Mucosa of rectum (tissue), 2 donors: ENCODE data around the gene JUND.

Experiments used
- H3K27ac ChIP-seq, 2 donors: one replicate each; pipeline ENCODE4 v1.7.0; 2013; ENCODE audit warnings: inconsistent platforms in 2 of 2, low read depth in 2 of 2, low read length in 2 of 2
- H3K27me3 ChIP-seq, 2 donors: one replicate each; pipeline ENCODE4 v1.7.0; 2013; ENCODE audit warnings: low read length in 2 of 2; ENCODE audit not compliant: control insufficient read depth in 2 of 2, insufficient read depth in 2 of 2
- H3K36me3 ChIP-seq, 2 donors: one replicate each; pipeline ENCODE4 v1.7.0; 2013; ENCODE audit warnings: low read length in 2 of 2; ENCODE audit not compliant: control insufficient read depth in 2 of 2, insufficient read depth in 2 of 2
- H3K4me1 ChIP-seq, 2 donors: one replicate each; pipeline ENCODE4 v1.7.0; 2013; ENCODE audit warnings: low read length in 2 of 2, mild to moderate bottlenecking in 1 of 2; ENCODE audit not compliant: control insufficient read depth in 2 of 2, insufficient read depth in 2 of 2
- H3K4me3 ChIP-seq, 2 donors: one replicate each; pipeline ENCODE4 v1.7.0; 2013; ENCODE audit warnings: low read length in 2 of 2
- H3K9ac ChIP-seq, 2 donors: one replicate each; pipeline ENCODE4 v1.7.0; 2013; ENCODE audit warnings: low read length in 2 of 2, low read depth in 1 of 2, mild to moderate bottlenecking in 1 of 2
- H3K9me3 ChIP-seq, 2 donors: one replicate each; pipeline ENCODE4 v1.7.0; 2013; ENCODE audit warnings: low read length in 2 of 2; ENCODE audit not compliant: control insufficient read depth in 2 of 2
- donor health status: healthy.
- donor health status: Normal muscosa, but diverticular disease.

JUND gene

GRCh38 chr19:18282021-18282787, 782 bp upstream of the JUND start:
- H3K27ac ChIP-seq, result peak overlapping the region; percentile 100
- H3K27me3 ChIP-seq, result no peaks in the 10 kb centered on the region
- H3K4me3 ChIP-seq, result peak overlapping the region; percentile 67 to 80
- peaks cover 11 to 12% of the 10 kb centered on the region in 2 donors for H3K36me3 ChIP-seq
- H3K4me1 ChIP-seq, result peaks cover 27 to 40% of the 10 kb centered on the region in 2 donors
- peak overlapping the region; percentile 95 to 99 for H3K9ac ChIP-seq
- H3K9me3 ChIP-seq, result no peaks in the 10 kb centered on the region

- H3K36me3 ChIP-seq, result peaks cover 11 to 12% of the 10 kb centered on the region in 2 donors
- peaks cover 34 to 48% of the 10 kb centered on the region in 2 donors for H3K4me1 ChIP-seq
- H3K9me3 ChIP-seq, result no peaks in the 10 kb centered on the region
- H3K9ac ChIP-seq, result peak overlapping the region; percentile 99 to 100
- peak overlapping the region; percentile 100 for H3K27ac ChIP-seq
- peak overlapping the region; percentile 85 to 99 for H3K4me3 ChIP-seq
- no peaks in the 10 kb centered on the region for H3K27me3 ChIP-seq
Observed at GRCh38 chr19:18280247-18281081, 958 bp downstream of the JUND start.

- peak overlapping the region; percentile 100 for H3K27ac ChIP-seq
- H3K9ac ChIP-seq, result peak overlapping the region; percentile 99 to 100
- no peaks in the 10 kb centered on the region for H3K27me3 ChIP-seq
- H3K4me1 ChIP-seq, result peaks cover 41 to 50% of the 10 kb centered on the region in 2 donors
- peaks cover 11 to 12% of the 10 kb centered on the region in 2 donors for H3K36me3 ChIP-seq
- no peaks in the 10 kb centered on the region for H3K9me3 ChIP-seq
- H3K4me3 ChIP-seq, result peak overlapping the region; percentile 85 to 99
Observed at GRCh38 chr19:18279516-18280246, 1.7 kb downstream of the JUND start.

- H3K36me3 ChIP-seq, result peaks cover 11 to 12% of the 10 kb centered on the region in 2 donors
- H3K4me3 ChIP-seq, result peak overlapping the region; percentile 85 to 99
- peak overlapping the region; percentile 100 for H3K27ac ChIP-seq
- H3K9me3 ChIP-seq, result no peaks in the 10 kb centered on the region
- no peaks in the 10 kb centered on the region for H3K27me3 ChIP-seq
- H3K9ac ChIP-seq, result peak overlapping the region; percentile 69 to 99
- peaks cover 46 to 54% of the 10 kb centered on the region in 2 donors for H3K4me1 ChIP-seq
Observed at GRCh38 chr19:18279266-18279515, 2.2 kb downstream of the JUND start.

- Histone ChIP-seq H3K9me3 (no peaks in the 10 kb centered on the region), H3K4me3 (peak overlapping the region; percentile 85 to 99), H3K9ac (peak overlapping the region; percentile 69 to 99), H3K27ac (peak overlapping the region; percentile 100), H3K4me1 (peaks cover 46 to 59% of the 10 kb centered on the region in 2 donors), H3K27me3 (no peaks in the 10 kb centered on the region), H3K36me3 (peaks cover 11 to 12% of the 10 kb centered on the region in 2 donors)
Observed at GRCh38 chr19:18278521-18279265, 2.7 kb downstream of the JUND start.

GRCh38 chr19:18274781-18275356, 6.6 kb downstream of the JUND start:
- Histone ChIP-seq H3K36me3 (peaks cover 11 to 13% of the 10 kb centered on the region in 2 donors), H3K27me3 (no peaks in the 10 kb centered on the region), H3K9me3 (no peaks in the 10 kb centered on the region), H3K9ac (peak overlapping the region; percentile 52 to 68), H3K27ac (peak overlapping the region; percentile 82 to 91), H3K4me3 (peak overlapping the region; percentile 20 to 22), H3K4me1 (peaks cover 33 to 44% of the 10 kb centered on the region in 2 donors)

- no peaks in the 10 kb centered on the region for H3K27me3 ChIP-seq
- no peaks in the 10 kb centered on the region for H3K9me3 ChIP-seq
- peak within 1 kb of the TSS; percentile 82 to 91 for H3K27ac ChIP-seq
- peak within 1 kb of the TSS; percentile 52 to 68 for H3K9ac ChIP-seq
- H3K4me3 ChIP-seq, result peak within 1 kb of the TSS; percentile 22 to 33
- peaks cover 33 to 43% of the 10 kb centered on the region in 2 donors for H3K4me1 ChIP-seq
- peaks cover 11 to 13% of the 10 kb centered on the region in 2 donors for H3K36me3 ChIP-seq
Observed at GRCh38 chr19:18274219-18274780, 7.1 kb downstream of the JUND start, which contains the start of gene IQCN. IQCN (minus strand) TSS chr19:18274452; CDS start chr19:18269478, 4,974 bp downstream.

- Histone ChIP-seq H3K4me3 (no peak overlapping the region), H3K27ac (peak overlapping the region; percentile 82 to 91), H3K4me1 (peaks cover 27 to 36% of the 10 kb centered on the region in 2 donors), H3K27me3 (no peaks in the 10 kb centered on the region), H3K9me3 (no peaks in the 10 kb centered on the region), H3K36me3 (peaks cover 10 to 11% of the 10 kb centered on the region in 2 donors), H3K9ac (peak overlapping the region in 1 of 2 donors; percentile 68)
Observed at GRCh38 chr19:18273561-18274218, 7.7 kb downstream of the JUND start.
